Uterus (tissue), 4 donors: ENCODE data around the gene NCAPG2. TPM values are rescaled to one million over a fixed set of nuclear protein-coding genes. Genes with fewer than 3 reads are reported as not detected.
"Not testable (repeated sequence)": the region's sequence is repeated elsewhere in the genome, so short reads cannot be mapped to it uniquely, and the experiment has no call there.

Source experiments
- DNase-seq, 2 donors: peaks; one replicate each; pipeline ENCODE4 v3.0.0-alpha.2; 2019 to 2020
- H3K27ac ChIP-seq, 2 donors: fragments of 200-600 bp; sonication (generic); 1 replicate in 1 of 2; 2 replicates in 1 of 2; pipeline ENCODE4 v1.5.1; 2016 to 2018
- H3K27me3 ChIP-seq, 2 donors: fragments of 200-600 bp; sonication (generic); one replicate each; pipeline ENCODE4 v1.5.1; 2018 to 2019; ENCODE audit warnings: control low read depth in 1 of 2
- H3K36me3 ChIP-seq, 2 donors: fragments of 200-600 bp; sonication (generic); one replicate each; pipeline ENCODE4 v1.5.1; 2019; ENCODE audit warnings: control low read depth in 1 of 2
- H3K4me1 ChIP-seq, 2 donors: fragments of 200-600 bp; sonication (generic); one replicate each; pipeline ENCODE4 v1.5.1; 2018 to 2019; ENCODE audit warnings: control low read depth in 1 of 2
- H3K4me3 ChIP-seq, 2 donors: fragments of 200-600 bp; sonication (generic); 1 replicate in 1 of 2; 2 replicates in 1 of 2; pipeline ENCODE4 v1.5.1; 2018 to 2019; ENCODE audit warnings: mild to moderate bottlenecking in 1 of 2
- H3K9me3 ChIP-seq, 2 donors: fragments of 200-600 bp; sonication (generic); one replicate each; pipeline ENCODE4 v1.5.1; 2019; ENCODE audit warnings: control low read depth in 1 of 2
- POLR2A ChIP-seq, 2 donors: fragments of 450-650 bp; IDR thresholded peaks; one replicate each; pipeline ENCODE4 v1.6.1; 2016; ENCODE audit warnings: antibody characterized with exemption in 2 of 2, mild to moderate bottlenecking in 1 of 2, moderate library complexity in 1 of 2
- intact Hi-C: fragments of 100-400 bp; cut with DNase I; formaldehyde crosslinking; loops from one replicate; pipeline ENCODE4 v1.15.1; 2023; ENCODE audit warnings: low total_unique reads
- total RNA-seq, 4 donors: library from RNA; depleted of rRNA in 3 of 4; stranded (reverse); fragments of >200 nt in 3 of 4; gene quantifications; one replicate each; pipeline versions ENCODE4 v1.1.0 to v1.2.4, GENCODE V29; 2014 to 2023
- TF ChIP-seq, protein P1 (sequence below), 4 experiments: fragments of 200-600 bp in 2 of 4; fragments of 450-650 bp in 2 of 4; sonication (generic) in 2 of 4; IDR thresholded peaks; one replicate each; pipeline ENCODE4 v1.5.1; 2016 to 2019; ENCODE audit warnings: antibody characterized with exemption in 4 of 4, mild to moderate bottlenecking in 2 of 4, moderate library complexity in 1 of 4
- donor health status: DM: yes; HTN: yes; CAD: no.

NCAPG2 gene
- total RNA-seq, 4 donors from 2014 or later, result 0.51 to 36.0 (median 7.8) TPM

- intact Hi-C loops, result no loop called here
- no peak for DNase-seq
- Histone ChIP-seq H3K36me3 (no peaks in the 10 kb centered on the region), H3K4me3 (no peak overlapping the region), H3K27me3 (no peaks in the 10 kb centered on the region), H3K9me3 (no peaks in the 10 kb centered on the region), H3K4me1 (no peaks in the 10 kb centered on the region), H3K27ac (no peak overlapping the region)
- TF ChIP-seq, protein P1, sequence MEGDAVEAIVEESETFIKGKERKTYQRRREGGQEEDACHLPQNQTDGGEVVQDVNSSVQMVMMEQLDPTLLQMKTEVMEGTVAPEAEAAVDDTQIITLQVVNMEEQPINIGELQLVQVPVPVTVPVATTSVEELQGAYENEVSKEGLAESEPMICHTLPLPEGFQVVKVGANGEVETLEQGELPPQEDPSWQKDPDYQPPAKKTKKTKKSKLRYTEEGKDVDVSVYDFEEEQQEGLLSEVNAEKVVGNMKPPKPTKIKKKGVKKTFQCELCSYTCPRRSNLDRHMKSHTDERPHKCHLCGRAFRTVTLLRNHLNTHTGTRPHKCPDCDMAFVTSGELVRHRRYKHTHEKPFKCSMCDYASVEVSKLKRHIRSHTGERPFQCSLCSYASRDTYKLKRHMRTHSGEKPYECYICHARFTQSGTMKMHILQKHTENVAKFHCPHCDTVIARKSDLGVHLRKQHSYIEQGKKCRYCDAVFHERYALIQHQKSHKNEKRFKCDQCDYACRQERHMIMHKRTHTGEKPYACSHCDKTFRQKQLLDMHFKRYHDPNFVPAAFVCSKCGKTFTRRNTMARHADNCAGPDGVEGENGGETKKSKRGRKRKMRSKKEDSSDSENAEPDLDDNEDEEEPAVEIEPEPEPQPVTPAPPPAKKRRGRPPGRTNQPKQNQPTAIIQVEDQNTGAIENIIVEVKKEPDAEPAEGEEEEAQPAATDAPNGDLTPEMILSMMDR (IDR thresholded peaks at IDR 0.05), result no peak
- TF ChIP-seq POLR2A (IDR thresholded peaks at IDR 0.05), result no peak
Observed at GRCh38 chr7:158631574-158632195, 72.9 kb downstream of the NCAPG2 start.

DNA sequence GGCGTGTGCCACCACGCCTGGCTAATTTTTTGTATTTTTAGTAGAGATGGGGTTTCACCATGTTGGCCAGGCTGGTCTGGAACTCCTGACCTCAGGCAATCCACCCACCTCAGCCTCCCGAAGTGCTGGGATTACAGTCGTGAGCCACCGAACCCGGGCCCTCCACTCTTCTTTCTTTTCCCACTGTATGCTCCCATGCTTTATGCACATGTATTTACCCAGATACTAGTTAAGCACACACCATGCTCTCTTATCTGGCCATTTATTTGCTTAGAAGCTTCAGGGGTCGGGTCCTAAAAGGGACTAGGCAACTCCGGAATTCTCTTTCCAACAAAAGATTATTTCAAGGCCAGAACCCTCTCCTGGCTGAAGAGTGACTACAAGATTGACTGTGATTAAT, 78.3 kb downstream of the NCAPG2 start:
- DNase-seq, H3K27ac ChIP-seq, H3K4me1 ChIP-seq, H3K4me3 ChIP-seq, H3K27me3 ChIP-seq, intact Hi-C loops, H3K36me3 ChIP-seq, H3K9me3 ChIP-seq: not testable (repeated sequence)

DNA sequence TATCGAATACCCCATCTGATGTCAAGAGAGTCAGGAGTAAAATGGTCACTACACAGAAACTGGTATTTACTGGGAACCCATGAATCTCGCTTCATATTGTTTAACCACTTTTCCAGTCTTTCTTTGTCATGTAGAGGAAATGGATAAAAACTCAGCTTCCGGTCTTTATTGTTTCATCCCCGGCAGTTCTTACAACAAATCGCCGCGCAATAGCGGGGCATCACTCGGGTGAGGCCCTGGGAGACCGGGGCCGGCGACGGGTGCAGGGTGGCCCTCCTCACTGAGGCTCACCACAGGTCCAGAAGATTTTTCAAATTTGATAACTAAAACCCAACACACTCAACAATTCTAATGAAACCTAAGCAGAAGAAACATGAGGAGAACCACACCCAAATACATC, 81.4 kb downstream of the NCAPG2 start:
- TF ChIP-seq, protein P1 (IDR thresholded peaks at IDR 0.05), result no peak
- DNase-seq, result no peak
- Histone ChIP-seq H3K4me3 (no peak overlapping the region), H3K4me1 (no peaks in the 10 kb centered on the region), H3K36me3 (no peaks in the 10 kb centered on the region), H3K9me3 (no peaks in the 10 kb centered on the region), H3K27ac (no peak overlapping the region), H3K27me3 (no peaks in the 10 kb centered on the region)
- intact Hi-C loops, result no loop called here

DNA sequence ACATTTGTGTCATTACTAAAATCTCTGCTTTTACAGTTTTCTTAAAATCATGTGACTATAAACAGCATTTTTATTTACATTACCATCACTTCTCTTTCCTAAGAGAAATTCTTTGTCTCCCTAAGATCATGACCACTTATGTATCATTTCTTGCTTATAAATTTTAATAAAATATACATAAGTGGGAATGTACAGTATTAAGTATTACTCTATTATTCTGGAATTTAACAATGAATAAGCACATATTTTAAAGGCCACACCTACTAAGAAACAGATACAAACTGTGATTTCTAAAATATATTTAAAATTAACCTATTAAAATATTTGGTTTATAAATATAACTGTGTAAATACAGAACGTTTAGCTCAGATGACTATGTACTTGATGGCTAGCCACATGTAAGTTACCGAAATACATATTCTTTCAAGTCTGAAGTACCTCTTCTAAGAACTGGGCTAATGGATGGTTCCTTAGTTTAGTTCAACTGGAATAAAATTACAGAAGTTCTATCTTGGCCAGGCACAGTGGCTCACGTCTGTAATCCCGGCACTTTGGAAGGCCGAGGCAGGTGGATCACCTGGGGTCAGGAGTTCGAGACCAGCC, 83.7 kb downstream of the NCAPG2 start:
- Histone ChIP-seq H3K27me3 (no peaks in the 10 kb centered on the region), H3K36me3 (no peaks in the 10 kb centered on the region), H3K9me3 (no peaks in the 10 kb centered on the region), H3K27ac (no peak overlapping the region), H3K4me3 (no peak overlapping the region), H3K4me1 (no peaks in the 10 kb centered on the region)
- intact Hi-C loops, result no loop called here
- TF ChIP-seq, protein P1 (IDR thresholded peaks at IDR 0.05), result no peak
- no peak for TF ChIP-seq POLR2A (IDR thresholded peaks at IDR 0.05)
- no peak for DNase-seq

DNA sequence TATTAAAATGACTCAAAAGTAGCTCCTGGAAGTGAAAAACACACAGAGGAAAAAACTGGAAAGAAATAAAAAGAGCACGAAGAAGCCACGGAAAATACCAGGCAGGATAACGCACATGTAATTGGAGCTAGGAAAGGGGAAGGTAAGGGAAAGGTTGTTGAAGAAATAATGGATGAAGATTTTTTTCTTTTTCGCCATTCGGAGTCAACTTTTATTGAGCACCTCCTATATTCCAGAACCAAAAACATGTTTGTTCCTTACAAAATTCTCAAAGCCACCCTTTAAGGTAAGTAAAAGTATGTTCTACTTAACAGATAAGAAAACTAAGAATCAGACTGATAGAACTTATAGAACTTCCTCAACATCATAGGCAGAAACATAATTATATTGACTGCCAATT, 84.2 kb downstream of the NCAPG2 start:
- intact Hi-C loops, result no loop called here

More for the DNA sequence above, 84.2 kb downstream of the NCAPG2 start:
- Histone ChIP-seq H3K4me1 (no peaks in the 10 kb centered on the region), H3K36me3 (no peaks in the 10 kb centered on the region), H3K27ac (no peak overlapping the region), H3K27me3 (no peaks in the 10 kb centered on the region), H3K9me3 (no peaks in the 10 kb centered on the region), H3K4me3 (no peak overlapping the region)
- TF ChIP-seq POLR2A (IDR thresholded peaks at IDR 0.05), result no peak
- TF ChIP-seq, protein P1 (IDR thresholded peaks at IDR 0.05), result no peak
- DNase-seq, result no peak
